Stimulated activated naive CD4-positive, alpha-beta T cell treated with Interleukin-2 at 50 U/mL for 16 hours (primary cell): Measurements from ENCODE around the gene PFDN4.

ENCODE experiments used
- DNase-seq: peaks from one replicate; lab custom pipeline; 2025; lab: John Stamatoyannopoulos, UW

PFDN4 gene

DNA sequence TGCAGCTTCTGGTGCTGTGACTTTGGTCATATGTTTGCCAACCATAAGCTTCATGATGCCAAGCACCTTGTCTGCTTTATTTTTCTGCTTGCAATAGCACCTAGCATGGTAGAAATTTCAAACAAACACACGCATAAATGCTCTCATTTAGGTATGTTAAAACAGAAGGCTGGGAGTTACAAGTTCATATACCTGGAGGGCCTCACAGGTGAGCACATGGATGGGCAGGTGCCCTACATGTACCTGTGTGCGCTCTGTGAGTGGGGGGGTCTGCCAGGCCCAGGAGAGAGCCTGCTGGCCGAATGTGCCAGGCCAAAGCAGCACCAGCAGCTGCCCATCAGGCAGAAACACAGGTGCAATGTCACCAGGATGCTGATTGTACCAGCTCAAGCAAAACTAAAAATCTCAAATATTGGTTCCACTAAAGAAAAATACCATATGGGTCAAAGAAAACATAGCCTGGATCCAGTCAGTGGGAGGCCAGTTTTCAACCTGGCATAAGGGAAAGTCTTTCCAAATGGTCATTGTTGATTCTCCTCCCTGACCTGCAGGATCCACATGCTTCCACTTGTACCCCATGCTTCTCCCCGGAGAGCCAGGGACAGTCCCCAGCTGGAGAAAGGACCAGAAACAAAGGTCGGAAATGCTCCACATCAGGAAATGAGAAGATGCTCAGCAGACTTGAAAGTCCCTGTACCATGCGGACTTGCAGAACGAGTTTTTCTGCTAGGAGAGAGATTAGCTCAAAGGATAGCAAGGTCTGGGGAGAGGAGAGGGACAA, 7.2 kb upstream of the PFDN4 start:
- DNase-seq = no peak

DNA sequence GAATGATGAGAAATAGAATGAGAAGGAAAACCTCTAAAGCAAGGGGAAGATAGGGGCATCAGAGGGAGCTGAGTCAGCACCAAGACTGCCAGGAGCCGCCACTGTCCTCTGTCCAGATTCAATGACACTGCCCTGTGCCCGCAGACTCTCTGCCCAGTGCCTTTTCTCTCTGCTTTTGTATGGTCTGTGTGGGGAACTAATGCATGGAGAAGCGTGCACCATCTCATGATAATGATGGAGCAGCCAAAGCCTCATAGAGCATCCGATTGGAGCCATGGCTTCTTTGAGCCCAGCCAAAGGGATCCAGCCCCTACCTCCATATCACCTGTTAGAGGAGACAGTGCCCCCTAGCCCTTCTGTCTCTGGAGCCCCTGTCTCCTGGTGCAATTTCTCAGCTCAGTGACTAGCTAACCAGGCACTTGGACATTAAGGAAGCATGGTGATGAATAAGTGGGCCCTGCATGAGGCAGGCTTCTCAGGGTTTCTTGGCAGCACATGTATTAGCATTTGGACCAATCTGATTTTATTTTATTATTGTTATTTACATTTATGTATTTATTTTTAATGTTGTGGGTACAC, 6.5 kb upstream of the PFDN4 start:
- no peak for DNase-seq

GRCh38 chr20:54203281-54203680, 4.6 kb upstream of the PFDN4 start:
- no peak for DNase-seq

GRCh38 chr20:54204063-54204462, 3.8 kb upstream of the PFDN4 start:
- no peak for DNase-seq

DNA sequence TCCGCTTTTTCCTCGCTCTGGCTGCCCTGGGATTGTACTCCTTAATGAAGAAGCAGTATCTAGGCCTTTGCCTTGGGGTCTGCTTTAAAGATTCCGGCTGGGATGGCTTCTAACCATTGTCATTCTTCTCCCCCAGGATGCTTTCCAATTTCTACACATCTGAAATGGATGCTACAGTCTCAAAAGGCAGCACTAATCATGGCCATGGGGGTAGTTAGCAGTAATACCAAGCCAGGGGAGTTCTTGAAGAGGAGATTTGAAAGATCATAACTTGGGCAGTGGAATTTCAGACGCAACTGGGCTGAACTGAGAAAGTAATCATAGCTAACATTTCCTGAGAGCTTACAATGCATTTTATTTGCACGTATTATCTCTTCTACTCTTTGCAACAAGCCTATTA, 3.4 kb upstream of the PFDN4 start:
- DNase-seq = no peak

DNA sequence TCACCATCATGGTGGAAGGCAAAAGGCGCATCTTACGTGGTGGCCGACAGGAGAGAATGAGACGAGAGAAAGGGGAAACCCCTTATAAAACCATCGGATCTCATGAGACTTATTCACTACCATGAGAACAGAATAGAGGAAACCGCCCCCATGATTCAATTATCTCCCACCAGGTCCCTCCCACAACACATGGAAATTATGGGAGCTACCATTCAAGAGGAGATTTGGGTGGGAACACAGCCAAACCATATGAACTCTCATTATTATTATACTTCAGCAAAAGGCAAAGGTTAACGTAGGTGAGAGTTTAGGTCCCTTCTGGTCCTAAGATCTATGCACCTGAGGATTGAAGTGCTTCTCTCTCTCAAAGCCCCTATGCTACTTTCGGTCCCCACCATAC, 2.4 kb upstream of the PFDN4 start:
- no peak for DNase-seq

DNA sequence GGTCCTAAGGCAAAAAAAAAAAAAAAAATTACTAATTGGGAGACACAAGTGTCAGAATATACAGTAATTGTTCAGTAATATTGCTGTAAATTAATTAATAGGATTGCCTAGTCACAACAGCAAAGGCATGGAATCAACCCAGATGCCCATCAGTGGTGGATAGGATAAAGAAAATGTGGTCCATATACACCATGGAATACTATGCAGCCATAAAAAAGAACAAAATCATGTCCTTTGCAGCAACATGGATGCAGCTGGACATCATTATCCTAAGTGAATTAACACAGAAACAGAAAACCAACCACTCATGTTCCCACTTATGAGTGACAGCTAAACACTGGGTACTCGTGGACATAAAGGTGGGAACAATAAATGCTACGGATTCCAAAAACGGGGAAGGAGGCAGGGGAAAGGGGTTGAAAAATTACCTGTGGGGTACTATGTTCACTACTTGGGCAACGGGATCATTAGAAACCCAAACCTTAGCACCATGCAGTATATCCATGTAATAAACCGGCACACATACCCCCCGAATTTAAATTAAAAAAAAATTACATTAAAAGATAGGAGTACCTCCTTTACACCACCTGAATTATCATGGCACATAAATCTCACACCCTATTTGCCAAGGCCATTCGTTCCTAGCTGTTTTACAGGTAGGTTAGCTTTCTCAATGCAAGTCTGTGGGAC, 689 bp upstream of the PFDN4 start:
- DNase-seq = no peak

DNA sequence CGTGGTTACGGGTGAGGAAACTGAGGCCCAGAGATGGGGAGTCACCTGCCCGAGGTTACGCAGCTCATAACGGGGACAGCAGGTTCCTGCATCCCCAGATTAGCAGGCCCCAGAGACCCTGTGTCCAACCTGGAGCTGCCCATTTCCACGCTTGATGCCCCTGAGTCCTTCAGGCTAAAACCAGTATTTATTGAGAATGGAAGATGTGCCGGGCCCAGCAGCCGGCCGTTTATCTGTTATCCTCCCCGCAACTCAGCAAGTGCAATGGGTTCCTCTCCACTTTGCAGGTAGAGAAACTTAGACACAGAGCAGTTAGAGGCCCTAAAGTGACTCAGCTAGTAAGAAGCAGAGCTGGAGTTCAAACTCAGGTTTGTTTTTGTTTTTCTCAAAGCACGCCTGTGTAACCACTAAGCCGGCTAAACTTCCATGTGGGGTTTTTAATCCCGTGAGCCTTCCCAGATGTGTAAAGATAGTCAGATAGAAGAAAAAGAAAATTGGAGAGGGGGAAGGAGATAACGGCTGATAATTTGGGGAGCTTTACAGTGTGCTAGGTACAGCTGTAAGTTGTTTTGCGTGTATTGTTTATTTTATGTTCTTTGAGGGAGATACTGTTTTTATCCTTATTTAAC, 775 bp downstream of the PFDN4 start:
- no peak for DNase-seq

DNA sequence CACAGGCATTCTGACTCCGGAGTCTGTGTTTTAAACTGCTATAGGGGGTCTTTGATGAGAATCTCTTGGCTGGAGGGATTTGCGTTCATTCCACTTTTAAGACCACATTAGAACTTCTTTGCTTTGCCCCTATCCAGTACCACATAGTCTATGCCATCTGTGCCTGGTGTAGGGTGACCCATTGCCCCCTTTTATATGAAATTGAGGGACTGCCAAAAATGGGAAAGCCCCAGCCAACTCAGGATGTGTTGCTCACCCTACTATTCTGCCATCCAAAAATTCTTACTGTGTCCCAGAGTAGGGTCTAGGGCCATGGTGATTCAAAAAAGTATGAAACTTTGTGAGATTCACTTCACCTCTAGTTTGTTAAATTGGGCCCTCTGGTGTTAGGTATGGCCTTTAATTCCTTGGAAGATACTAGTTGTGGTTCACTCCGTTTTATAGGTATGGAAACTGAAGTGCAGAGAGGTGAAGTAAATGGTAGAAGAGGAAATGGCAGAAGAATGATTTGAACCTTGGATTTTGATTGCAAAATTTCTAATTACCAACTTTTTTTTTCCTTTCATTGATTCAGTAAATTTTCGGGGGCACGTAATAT, 1.4 kb downstream of the PFDN4 start:
- no peak for DNase-seq

DNA sequence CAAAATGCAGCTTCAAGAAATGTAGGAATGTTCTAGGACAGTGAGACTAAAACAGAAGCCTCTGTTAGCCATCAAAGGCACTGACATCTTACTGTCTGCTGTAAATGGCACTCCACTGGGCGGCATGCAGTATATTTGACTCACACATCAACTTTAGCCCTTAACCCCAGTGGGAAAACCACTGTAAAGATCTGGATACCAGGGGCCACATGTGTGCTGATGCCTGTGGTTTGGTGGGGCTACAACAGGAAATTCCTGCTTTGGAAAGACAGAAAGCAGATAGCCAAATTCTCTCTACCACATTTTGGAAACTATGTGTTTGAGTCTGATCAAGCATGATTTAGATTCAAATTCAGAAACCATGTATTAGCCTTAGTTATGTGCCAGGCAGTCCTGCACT, 4.3 kb downstream of the PFDN4 start:
- DNase-seq = no peak

DNA sequence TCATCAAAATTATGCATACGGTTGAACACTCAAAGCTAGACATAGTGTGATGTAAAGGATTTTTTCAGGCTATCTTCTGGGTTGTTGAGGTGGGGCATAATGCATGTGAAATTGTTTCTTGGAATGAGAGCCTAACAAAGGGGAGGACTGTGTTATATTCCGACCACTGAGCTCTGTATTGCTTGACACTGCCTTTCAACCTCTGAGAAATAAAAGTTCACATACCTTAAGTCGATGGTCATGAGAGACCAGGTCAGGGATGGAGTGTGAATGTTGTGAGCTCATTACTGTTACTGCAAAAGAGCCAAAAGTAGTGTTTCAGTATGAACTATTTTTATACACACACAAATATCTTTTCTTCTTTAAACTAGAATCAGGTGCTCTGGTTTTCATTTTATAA, 5.0 kb downstream of the PFDN4 start:
- no peak for DNase-seq

DNA sequence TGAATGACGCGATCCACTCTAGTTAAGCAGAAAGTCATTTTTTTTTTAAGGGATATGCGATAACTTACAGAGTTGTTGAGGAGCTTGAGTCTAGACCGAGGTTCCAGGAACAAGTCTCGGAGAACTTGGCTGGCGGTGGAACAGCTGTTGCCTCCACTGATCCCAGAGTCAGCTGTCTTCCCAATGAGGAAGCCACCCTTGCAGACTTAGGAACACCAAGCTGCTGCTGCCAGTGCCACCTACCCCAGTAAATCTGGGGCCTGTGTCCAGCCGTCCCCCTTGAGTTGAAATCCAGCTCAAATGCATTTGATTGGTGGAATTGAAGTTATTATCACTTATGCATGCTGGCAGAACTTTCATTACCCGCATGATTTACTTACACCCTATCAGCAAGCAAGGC, 6.7 kb downstream of the PFDN4 start:
- no peak for DNase-seq

GRCh38 chr20:54215157-54215789, 7.4 kb downstream of the PFDN4 start:
- DNase-seq = no peak

GRCh38 chr20:54217762-54218161, 9.9 kb downstream of the PFDN4 start:
- no peak for DNase-seq

GRCh38 chr20:54218470-54218869, 10.6 kb downstream of the PFDN4 start:
- DNase-seq = no peak

GRCh38 chr20:54219751-54220426, 12.0 kb downstream of the PFDN4 start:
- DNase-seq = no peak

GRCh38 chr20:54220722-54221121, 12.8 kb downstream of the PFDN4 start:
- DNase-seq = no peak

DNA sequence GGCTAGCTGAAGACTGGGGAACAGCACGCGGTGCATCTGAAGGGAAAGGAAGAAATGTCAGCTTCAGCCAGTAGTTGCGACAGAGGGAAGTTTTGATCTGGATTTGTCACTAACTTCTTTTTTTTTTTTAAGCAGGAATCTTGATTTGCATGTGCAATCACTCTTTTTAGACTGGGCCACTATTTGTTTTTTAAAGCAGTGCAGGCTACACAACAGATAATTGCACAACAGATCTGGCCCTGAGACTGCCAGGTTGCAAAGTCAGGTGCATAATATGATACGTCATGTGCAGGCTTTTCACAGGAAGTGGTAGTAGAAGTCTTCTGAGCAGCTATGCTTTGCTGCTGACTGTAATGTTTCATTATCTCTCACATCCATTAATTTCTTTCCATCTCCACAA, 13.5 kb downstream of the PFDN4 start:
- no peak for DNase-seq

GRCh38 chr20:54221996-54222890, 14.4 kb downstream of the PFDN4 start:
- no peak for DNase-seq

DNA sequence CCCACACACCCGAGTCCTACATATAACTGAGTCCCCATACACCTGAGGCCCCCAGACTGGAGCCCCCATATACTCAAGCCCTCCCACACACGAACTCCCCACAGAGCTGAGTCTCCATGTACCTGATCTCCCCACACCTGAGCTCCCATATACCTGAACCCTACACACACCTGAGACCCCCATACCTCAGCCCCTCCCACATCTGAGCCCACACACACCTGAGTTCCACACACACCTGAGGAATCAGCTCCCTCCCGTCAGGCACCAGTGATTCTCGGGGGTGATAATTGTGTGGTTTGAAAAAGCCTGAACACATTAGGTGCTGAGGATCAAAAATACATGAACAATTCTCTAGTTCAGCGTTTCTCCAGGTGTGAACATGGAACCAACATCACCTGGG, 15.4 kb downstream of the PFDN4 start:
- DNase-seq = no peak
